ENCODE measurements around the gene HES2.

Gene HES2

GRCh38 chr1:6461051-6461530, 41.4 kb upstream of the HES2 start:
- H3K4me1 ChIP-seq (ENCODE audit: control insufficient read depth in 1 of 2, insufficient read depth in 2 of 2, low read length in 2 of 2): no peaks in the 10 kb centered on the region
- no peak overlapping the region for H3K4ac ChIP-seq (ENCODE audit: low read depth, low read length)
- no CpG with 5 or more reads among the region's 40 CpGs for WGBS (ENCODE audit: extremely low coverage, insufficient coverage, insufficient read length)
- no peak overlapping the region for H3K4me3 ChIP-seq (ENCODE audit: low read depth, low read length)
- H3K36me3 ChIP-seq (ENCODE audit: control insufficient read depth in 1 of 2, insufficient read depth in 2 of 2, low read length in 2 of 2): peaks cover 34 to 45% of the 10 kb centered on the region in 2 experiments
- H2AFZ ChIP-seq (ENCODE audit: insufficient read depth, low read length, poor library complexity): no peak overlapping the region
- H4K12ac ChIP-seq (ENCODE audit: low read depth, low read length): no peak overlapping the region
- no peaks in the 10 kb centered on the region for H3K9me3 ChIP-seq (ENCODE audit: insufficient read depth, low read depth, low read length)
- H3K14ac ChIP-seq (ENCODE audit: low read length): no peak overlapping the region
- H2BK120ac ChIP-seq (ENCODE audit: insufficient read depth, low read length, poor library complexity): no peak overlapping the region
- H3K4me2 ChIP-seq (ENCODE audit: low read length): no peak overlapping the region
- no peak overlapping the region for H4K91ac ChIP-seq (ENCODE audit: low read depth, low read length)
- H3K18ac ChIP-seq (ENCODE audit: low read length): no peak overlapping the region
- H3K27ac ChIP-seq (ENCODE audit: low read depth, low read length): no peak overlapping the region
- no peaks in the 10 kb centered on the region for H3K79me1 ChIP-seq (ENCODE audit: low read length)
- no peak overlapping the region for H3K9ac ChIP-seq (ENCODE audit: low read length)
- H4K8ac ChIP-seq (ENCODE audit: low read depth, low read length): no peak overlapping the region
- H3K79me2 ChIP-seq (ENCODE audit: control insufficient read depth, insufficient read depth, low read length, poor library complexity): no peaks in the 10 kb centered on the region
- no peak overlapping the region for H2BK12ac ChIP-seq (ENCODE audit: low read length)
- DNase-seq: no peak
- no peak overlapping the region for H3K23ac ChIP-seq (ENCODE audit: low read length)
- H3K27me3 ChIP-seq (ENCODE audit: insufficient read depth, low read length): no peaks in the 10 kb centered on the region
- H2AK5ac ChIP-seq (ENCODE audit: low read length): no peak overlapping the region
- H2BK5ac ChIP-seq (ENCODE audit: low read depth, low read length, poor library complexity): no peak overlapping the region

GRCh38 chr1:6460301-6461050, 40.8 kb upstream of the HES2 start:
- H3K36me3 ChIP-seq (ENCODE audit: control insufficient read depth in 1 of 2, insufficient read depth in 2 of 2, low read length in 2 of 2): peaks cover 32 to 43% of the 10 kb centered on the region in 2 experiments
- H3K9ac ChIP-seq (ENCODE audit: low read length): no peak overlapping the region
- no peaks in the 10 kb centered on the region for H3K79me2 ChIP-seq (ENCODE audit: control insufficient read depth, insufficient read depth, low read length, poor library complexity)
- no peaks in the 10 kb centered on the region for H3K27me3 ChIP-seq (ENCODE audit: insufficient read depth, low read length)
- no peak overlapping the region for H2BK12ac ChIP-seq (ENCODE audit: low read length)
- no peak overlapping the region for H2BK5ac ChIP-seq (ENCODE audit: low read depth, low read length, poor library complexity)
- H2AFZ ChIP-seq (ENCODE audit: insufficient read depth, low read length, poor library complexity): no peak overlapping the region
- H3K4ac ChIP-seq (ENCODE audit: low read depth, low read length): no peak overlapping the region
- peaks cover under 1% of the 10 kb centered on the region for H3K9me3 ChIP-seq (ENCODE audit: insufficient read depth, low read depth, low read length)
- DNase-seq: no peak
- H3K14ac ChIP-seq (ENCODE audit: low read length): no peak overlapping the region
- H3K27ac ChIP-seq (ENCODE audit: low read depth, low read length): no peak overlapping the region
- H4K8ac ChIP-seq (ENCODE audit: low read depth, low read length): no peak overlapping the region
- no peak overlapping the region for H3K18ac ChIP-seq (ENCODE audit: low read length)
- H4K12ac ChIP-seq (ENCODE audit: low read depth, low read length): no peak overlapping the region
- no peak overlapping the region for H3K23ac ChIP-seq (ENCODE audit: low read length)
- no peak overlapping the region for H3K4me2 ChIP-seq (ENCODE audit: low read length)
- no CpG with 5 or more reads among the region's 39 CpGs for WGBS (ENCODE audit: extremely low coverage, insufficient coverage, insufficient read length)
- peak overlapping the region; percentile 25 for H3K4me3 ChIP-seq (ENCODE audit: low read depth, low read length)
- no peak overlapping the region for H2BK120ac ChIP-seq (ENCODE audit: insufficient read depth, low read length, poor library complexity)
- H2AK5ac ChIP-seq (ENCODE audit: low read length): no peak overlapping the region
- H3K4me1 ChIP-seq (ENCODE audit: control insufficient read depth in 1 of 2, insufficient read depth in 2 of 2, low read length in 2 of 2): no peaks in the 10 kb centered on the region
- H3K79me1 ChIP-seq (ENCODE audit: low read length): no peaks in the 10 kb centered on the region
- no peak overlapping the region for H4K91ac ChIP-seq (ENCODE audit: low read depth, low read length)

- Histone ChIP-seq H3K4me1 (ENCODE audit: control insufficient read depth in 1 of 2, insufficient read depth in 2 of 2, low read length in 2 of 2) (no peaks in the 10 kb centered on the region), H3K27ac (ENCODE audit: low read depth, low read length) (no peak overlapping the region)
These were observed 40.1 kb upstream of the HES2 start for GRCh38 chr1:6459850-6460265.

GRCh38 chr1:6456800-6457466, 37.2 kb upstream of the HES2 start:
- WGBS (ENCODE audit: extremely low coverage, insufficient coverage, insufficient read length): no CpG with 5 or more reads among the region's 11 CpGs
- H4K91ac ChIP-seq (ENCODE audit: low read depth, low read length): no peak overlapping the region

More at GRCh38 chr1:6459850-6460265, 40.1 kb upstream of the HES2 start:
- Histone ChIP-seq H3K9ac (ENCODE audit: low read length) (no peak overlapping the region), H4K8ac (ENCODE audit: low read depth, low read length) (no peak overlapping the region), H3K27me3 (ENCODE audit: insufficient read depth, low read length) (no peaks in the 10 kb centered on the region), H3K4me3 (ENCODE audit: low read depth, low read length) (peak overlapping the region; percentile 25), H3K18ac (ENCODE audit: low read length) (no peak overlapping the region), H3K9me3 (ENCODE audit: insufficient read depth, low read depth, low read length) (peaks cover 2% of the 10 kb centered on the region), H2BK120ac (ENCODE audit: insufficient read depth, low read length, poor library complexity) (no peak overlapping the region), H2BK12ac (ENCODE audit: low read length) (no peak overlapping the region), H4K12ac (ENCODE audit: low read depth, low read length) (no peak overlapping the region), H4K91ac (ENCODE audit: low read depth, low read length) (no peak overlapping the region), H2AFZ (ENCODE audit: insufficient read depth, low read length, poor library complexity) (no peak overlapping the region), H3K4me2 (ENCODE audit: low read length) (no peak overlapping the region), H3K14ac (ENCODE audit: low read length) (no peak overlapping the region), H3K79me1 (ENCODE audit: low read length) (no peaks in the 10 kb centered on the region), H2BK5ac (ENCODE audit: low read depth, low read length, poor library complexity) (no peak overlapping the region), H3K79me2 (ENCODE audit: control insufficient read depth, insufficient read depth, low read length, poor library complexity) (no peaks in the 10 kb centered on the region), H3K23ac (ENCODE audit: low read length) (no peak overlapping the region), H3K36me3 (ENCODE audit: control insufficient read depth in 1 of 2, insufficient read depth in 2 of 2, low read length in 2 of 2) (peaks cover 32 to 37% of the 10 kb centered on the region in 2 experiments), H2AK5ac (ENCODE audit: low read length) (no peak overlapping the region), H3K4ac (ENCODE audit: low read depth, low read length) (no peak overlapping the region)
- DNase-seq: no peak
- no CpG with 5 or more reads among the region's 18 CpGs for WGBS (ENCODE audit: extremely low coverage, insufficient coverage, insufficient read length)

More at GRCh38 chr1:6456800-6457466, 37.2 kb upstream of the HES2 start:
- Histone ChIP-seq H3K9ac (ENCODE audit: low read length) (no peak overlapping the region), H2BK120ac (ENCODE audit: insufficient read depth, low read length, poor library complexity) (no peak overlapping the region), H4K8ac (ENCODE audit: low read depth, low read length) (no peak overlapping the region), H3K79me1 (ENCODE audit: low read length) (no peaks in the 10 kb centered on the region), H4K12ac (ENCODE audit: low read depth, low read length) (no peak overlapping the region), H2BK5ac (ENCODE audit: low read depth, low read length, poor library complexity) (no peak overlapping the region), H3K14ac (ENCODE audit: low read length) (no peak overlapping the region), H2AK5ac (ENCODE audit: low read length) (no peak overlapping the region), H3K27ac (ENCODE audit: low read depth, low read length) (no peak overlapping the region), H3K27me3 (ENCODE audit: insufficient read depth, low read length) (no peaks in the 10 kb centered on the region), H3K79me2 (ENCODE audit: control insufficient read depth, insufficient read depth, low read length, poor library complexity) (no peaks in the 10 kb centered on the region), H3K23ac (ENCODE audit: low read length) (no peak overlapping the region), H3K4me1 (ENCODE audit: control insufficient read depth in 1 of 2, insufficient read depth in 2 of 2, low read length in 2 of 2) (no peaks in the 10 kb centered on the region), H3K18ac (ENCODE audit: low read length) (no peak overlapping the region), H3K4ac (ENCODE audit: low read depth, low read length) (no peak overlapping the region), H3K4me3 (ENCODE audit: low read depth, low read length) (no peak overlapping the region), H3K9me3 (ENCODE audit: insufficient read depth, low read depth, low read length) (peaks cover 2% of the 10 kb centered on the region), H2BK12ac (ENCODE audit: low read length) (no peak overlapping the region), H2AFZ (ENCODE audit: insufficient read depth, low read length, poor library complexity) (no peak overlapping the region), H3K4me2 (ENCODE audit: low read length) (no peak overlapping the region), H3K36me3 (ENCODE audit: control insufficient read depth in 1 of 2, insufficient read depth in 2 of 2, low read length in 2 of 2) (peaks cover 13 to 14% of the 10 kb centered on the region in 2 experiments)
- no peak for DNase-seq
